HCT116 (cell line): ENCODE data around the gene RASIP1.

Source experiments
- CBX3 ChIP-seq: IDR thresholded peaks from 2 replicates; pipeline ENCODE4 v1.6.1; 2012; ENCODE audit warnings: low read depth
- EGR1 ChIP-seq: IDR thresholded peaks from 2 replicates; pipeline ENCODE4 v1.6.1; 2012; ENCODE audit warnings: low read depth
- EZH2 ChIP-seq: fragments of 200-600 bp; sonication (generic); IDR thresholded peaks from 2 replicates; pipeline ENCODE4 v1.6.1; 2017; ENCODE audit warnings: antibody characterized with exemption, mixed run types
- JUND ChIP-seq: IDR thresholded peaks from 2 replicates; pipeline ENCODE4 v1.6.1; 2012
- POLR2A ChIP-seq: IDR thresholded peaks from 2 replicates; pipeline ENCODE4 v1.7.0; 2011; ENCODE audit warnings: borderline replicate concordance; ENCODE audit not compliant: insufficient read depth, insufficient read length; ENCODE audit errors: extremely low read depth
- POLR2AphosphoS5 ChIP-seq: IDR thresholded peaks from 2 replicates; pipeline ENCODE4 v1.6.1; 2011; ENCODE audit warnings: mild to moderate bottlenecking, low read depth, low read length, moderate library complexity
- RAD21 ChIP-seq: IDR thresholded peaks from 2 replicates; pipeline ENCODE4 v1.6.1; 2012; ENCODE audit warnings: low read depth, mild to moderate bottlenecking
- SRF ChIP-seq: IDR thresholded peaks from 2 replicates; pipeline ENCODE4 v1.6.1; 2012; ENCODE audit warnings: low read depth
- TCF7L2 ChIP-seq: IDR thresholded peaks from 2 replicates; pipeline ENCODE4 v1.7.0; 2011; ENCODE audit warnings: borderline replicate concordance, inconsistent platforms; ENCODE audit not compliant: insufficient read depth, insufficient read length; ENCODE audit errors: extremely low read depth
- TF ChIP-seq, protein P1 (sequence below), 3 experiments: fragments of 200-600 bp in 1 of 3; sonication (generic) in 1 of 3; IDR thresholded peaks in 2 of 3; conservative IDR thresholded peaks in 1 of 3; 2 replicates each; pipeline ENCODE4 v1.5.1; 2012 to 2017; ENCODE audit warnings: low read depth in 2 of 3, low read length in 2 of 3, antibody characterized with exemption in 1 of 3, borderline replicate concordance in 1 of 3, control low read depth in 1 of 3, mild to moderate bottlenecking in 1 of 3, mixed read lengths in 1 of 3, mixed run types in 1 of 3, moderate library complexity in 1 of 3; ENCODE audit not compliant: insufficient read depth in 1 of 3
- TF ChIP-seq, protein P2 (sequence below): IDR thresholded peaks from 2 replicates; pipeline ENCODE4 v1.6.1; 2012; ENCODE audit warnings: low read depth

GRCh38 chr19:48734625-48735024, 5.8 kb downstream of the RASIP1 start:
- TF ChIP-seq, protein P1, sequence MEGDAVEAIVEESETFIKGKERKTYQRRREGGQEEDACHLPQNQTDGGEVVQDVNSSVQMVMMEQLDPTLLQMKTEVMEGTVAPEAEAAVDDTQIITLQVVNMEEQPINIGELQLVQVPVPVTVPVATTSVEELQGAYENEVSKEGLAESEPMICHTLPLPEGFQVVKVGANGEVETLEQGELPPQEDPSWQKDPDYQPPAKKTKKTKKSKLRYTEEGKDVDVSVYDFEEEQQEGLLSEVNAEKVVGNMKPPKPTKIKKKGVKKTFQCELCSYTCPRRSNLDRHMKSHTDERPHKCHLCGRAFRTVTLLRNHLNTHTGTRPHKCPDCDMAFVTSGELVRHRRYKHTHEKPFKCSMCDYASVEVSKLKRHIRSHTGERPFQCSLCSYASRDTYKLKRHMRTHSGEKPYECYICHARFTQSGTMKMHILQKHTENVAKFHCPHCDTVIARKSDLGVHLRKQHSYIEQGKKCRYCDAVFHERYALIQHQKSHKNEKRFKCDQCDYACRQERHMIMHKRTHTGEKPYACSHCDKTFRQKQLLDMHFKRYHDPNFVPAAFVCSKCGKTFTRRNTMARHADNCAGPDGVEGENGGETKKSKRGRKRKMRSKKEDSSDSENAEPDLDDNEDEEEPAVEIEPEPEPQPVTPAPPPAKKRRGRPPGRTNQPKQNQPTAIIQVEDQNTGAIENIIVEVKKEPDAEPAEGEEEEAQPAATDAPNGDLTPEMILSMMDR (IDR thresholded peaks at IDR 0.05 in 2 of 3, conservative IDR thresholded peaks at IDR 0.05 in 1 of 3; ENCODE audit: borderline replicate concordance in 1 of 3, insufficient read depth in 1 of 3, low read depth in 2 of 3, low read length in 2 of 3): no peak
- TF ChIP-seq EZH2: no peak
- TF ChIP-seq, protein P2, sequence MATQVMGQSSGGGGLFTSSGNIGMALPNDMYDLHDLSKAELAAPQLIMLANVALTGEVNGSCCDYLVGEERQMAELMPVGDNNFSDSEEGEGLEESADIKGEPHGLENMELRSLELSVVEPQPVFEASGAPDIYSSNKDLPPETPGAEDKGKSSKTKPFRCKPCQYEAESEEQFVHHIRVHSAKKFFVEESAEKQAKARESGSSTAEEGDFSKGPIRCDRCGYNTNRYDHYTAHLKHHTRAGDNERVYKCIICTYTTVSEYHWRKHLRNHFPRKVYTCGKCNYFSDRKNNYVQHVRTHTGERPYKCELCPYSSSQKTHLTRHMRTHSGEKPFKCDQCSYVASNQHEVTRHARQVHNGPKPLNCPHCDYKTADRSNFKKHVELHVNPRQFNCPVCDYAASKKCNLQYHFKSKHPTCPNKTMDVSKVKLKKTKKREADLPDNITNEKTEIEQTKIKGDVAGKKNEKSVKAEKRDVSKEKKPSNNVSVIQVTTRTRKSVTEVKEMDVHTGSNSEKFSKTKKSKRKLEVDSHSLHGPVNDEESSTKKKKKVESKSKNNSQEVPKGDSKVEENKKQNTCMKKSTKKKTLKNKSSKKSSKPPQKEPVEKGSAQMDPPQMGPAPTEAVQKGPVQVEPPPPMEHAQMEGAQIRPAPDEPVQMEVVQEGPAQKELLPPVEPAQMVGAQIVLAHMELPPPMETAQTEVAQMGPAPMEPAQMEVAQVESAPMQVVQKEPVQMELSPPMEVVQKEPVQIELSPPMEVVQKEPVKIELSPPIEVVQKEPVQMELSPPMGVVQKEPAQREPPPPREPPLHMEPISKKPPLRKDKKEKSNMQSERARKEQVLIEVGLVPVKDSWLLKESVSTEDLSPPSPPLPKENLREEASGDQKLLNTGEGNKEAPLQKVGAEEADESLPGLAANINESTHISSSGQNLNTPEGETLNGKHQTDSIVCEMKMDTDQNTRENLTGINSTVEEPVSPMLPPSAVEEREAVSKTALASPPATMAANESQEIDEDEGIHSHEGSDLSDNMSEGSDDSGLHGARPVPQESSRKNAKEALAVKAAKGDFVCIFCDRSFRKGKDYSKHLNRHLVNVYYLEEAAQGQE: no peak
- TF ChIP-seq POLR2A: no peak
- TF ChIP-seq JUND: no peak
- no peak for TF ChIP-seq CBX3
- no peak for TF ChIP-seq SRF
- no peak for TF ChIP-seq TCF7L2
- TF ChIP-seq POLR2AphosphoS5: no peak
- no peak for TF ChIP-seq RAD21
- TF ChIP-seq EGR1: no peak
